Amniotic stem cell (primary cell): ENCODE data around the gene TMEM212.

ENCODE experiments used
- DNase-seq: peaks from one replicate; lab custom pipeline; 2025; lab: John Stamatoyannopoulos, UW

The TMEM212 gene

GRCh38 chr3:171842864-171843518, at the start of gene TMEM212:
Gene TMEM212, plus strand, starts transcription at chr3:171843349. Its CDS starts 35 bp downstream, at chr3:171843384.
- no peak for DNase-seq

- DNase-seq = no peak
Observed at GRCh38 chr3:171796625-171797264, 46.4 kb upstream of the TMEM212 start.

GRCh38 chr3:171797265-171797679, 45.9 kb upstream of the TMEM212 start:
- DNase-seq = no peak

GRCh38 chr3:171797873-171798272, 45.3 kb upstream of the TMEM212 start:
- DNase-seq = no peak

- no peak for DNase-seq
Observed at GRCh38 chr3:171799501-171799900, 43.6 kb upstream of the TMEM212 start.

GRCh38 chr3:171801738-171802589, 41.2 kb upstream of the TMEM212 start:
- no peak for DNase-seq

- DNase-seq = no peak
Observed at GRCh38 chr3:171802590-171802956, 40.6 kb upstream of the TMEM212 start.

- DNase-seq = no peak
Observed at GRCh38 chr3:171803044-171803443, 40.1 kb upstream of the TMEM212 start.

GRCh38 chr3:171804618-171805389, 38.3 kb upstream of the TMEM212 start:
- no peak for DNase-seq

GRCh38 chr3:171805687-171806086, 37.5 kb upstream of the TMEM212 start:
- no peak for DNase-seq

- DNase-seq = peak; percentile 37
Observed at GRCh38 chr3:171806200-171807128, 36.7 kb upstream of the TMEM212 start.

GRCh38 chr3:171807129-171807675, 35.9 kb upstream of the TMEM212 start:
- no peak for DNase-seq

- DNase-seq = no peak
Observed at GRCh38 chr3:171807806-171808205, 35.3 kb upstream of the TMEM212 start.

- no peak for DNase-seq
Observed at GRCh38 chr3:171809611-171809860, 33.6 kb upstream of the TMEM212 start.

- peak; percentile 82 for DNase-seq
Observed at GRCh38 chr3:171809861-171810628, 33.1 kb upstream of the TMEM212 start, which contains the start of gene PLD1. Gene PLD1, minus strand, starts transcription at chr3:171810483. Its CDS starts 72,432 bp downstream, at chr3:171738051.

GRCh38 chr3:171810629-171811294, 32.4 kb upstream of the TMEM212 start:
- DNase-seq = no peak

GRCh38 chr3:171811295-171811912, 31.7 kb upstream of the TMEM212 start:
- peak; percentile 87 for DNase-seq

- DNase-seq = no peak
Observed at GRCh38 chr3:171811913-171812335, 31.2 kb upstream of the TMEM212 start.

GRCh38 chr3:171812811-171813210, 30.3 kb upstream of the TMEM212 start:
- no peak for DNase-seq
